IPS DF 6.9 (cell line): Measurements from ENCODE around the gene GSTO1.
A peak's percentile ranks its signal among the peaks of the same experiment; 100 is the strongest.

ENCODE experiments used
- DNase-seq: peaks from one replicate; pipeline ENCODE4 v3.0.0-alpha.2; 2013; ENCODE audit warnings: low read depth, low spot score
- H3K27ac ChIP-seq: one replicate; pipeline ENCODE4 v1.5.1; 2013; ENCODE audit warnings: low read length, control low read depth
- H3K27me3 ChIP-seq: 2 replicates; pipeline ENCODE4 v1.6.1; 2013; ENCODE audit warnings: mild to moderate bottlenecking, low read length; ENCODE audit not compliant: control insufficient read depth, insufficient read depth
- H3K36me3 ChIP-seq: 2 replicates; pipeline ENCODE4 v1.6.1; 2013; ENCODE audit warnings: low read length; ENCODE audit not compliant: control insufficient read depth, insufficient read depth
- H3K4me1 ChIP-seq: 2 replicates; pipeline ENCODE4 v1.6.1; 2013; ENCODE audit warnings: low read length; ENCODE audit not compliant: control insufficient read depth, insufficient read depth
- H3K4me3 ChIP-seq: 2 replicates; pipeline ENCODE4 v1.5.1; 2013; ENCODE audit warnings: mild to moderate bottlenecking, low read length
- H3K9me3 ChIP-seq: 2 replicates; pipeline ENCODE4 v1.6.1; 2013; ENCODE audit warnings: low read length, inconsistent platforms; ENCODE audit not compliant: control insufficient read depth, insufficient read depth
- WGBS: extraction: QIAGEN DNeasy Blood & Tissue Kit; methylation state at CpG from one replicate; pipeline ENCODE4 v1.1.7; 2013; ENCODE audit warnings: mixed read lengths, missing lambda C conversion rate; ENCODE audit not compliant: insufficient read length, insufficient coverage; 5-methylcytosine and 5-hydroxymethylcytosine counted together

GSTO1 gene

GRCh38 chr10:104250371-104250770 lies 4.3 kb upstream of the GSTO1 start:
- Histone ChIP-seq H3K27ac (no peak overlapping the region), H3K9me3 (no peaks in the 10 kb centered on the region; the same call in 1 of the 2 replicates), H3K4me1 (0 out of 2 replicates have a peak, but pooled peaks cover 2% of the 10 kb centered on the region), H3K36me3 (no peaks in the 10 kb centered on the region; the same call in 1 of the 2 replicates), H3K4me3 (no peak overlapping the region), H3K27me3 (no peaks in the 10 kb centered on the region)
- WGBS, result no CpG with 5 or more reads among the region's 1 CpG
- DNase-seq, result no peak

DNA sequence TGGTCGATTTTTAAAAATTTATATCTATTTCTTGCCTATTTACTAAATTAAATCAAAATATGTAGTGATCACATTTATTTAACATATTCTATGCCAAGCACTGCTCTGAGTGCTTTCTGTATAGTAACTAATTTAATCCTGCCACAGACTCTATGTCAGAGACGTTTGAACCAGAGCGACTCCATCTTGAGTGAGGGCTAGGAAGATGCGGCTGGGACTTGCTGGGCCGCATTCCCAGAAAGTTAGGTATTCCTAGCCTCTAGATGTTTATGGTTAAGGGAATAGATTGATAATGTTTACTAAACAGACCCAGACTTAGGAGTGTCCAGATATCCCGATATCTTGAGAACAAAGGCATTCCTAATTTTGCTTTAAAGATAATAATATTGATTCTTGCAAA lies 3.2 kb upstream of the GSTO1 start:
- H3K27me3 ChIP-seq, result no peaks in the 10 kb centered on the region
- no peaks in the 10 kb centered on the region; the same call in 1 of the 2 replicates for H3K9me3 ChIP-seq

GRCh38 chr10:104252368-104252767 lies 2.3 kb upstream of the GSTO1 start:
- no peak overlapping the region for H3K27ac ChIP-seq
- H3K4me3 ChIP-seq, result no peak overlapping the region
- DNase-seq, result no peak
- H3K27me3 ChIP-seq, result no peaks in the 10 kb centered on the region
- H3K36me3 ChIP-seq, result no peaks in the 10 kb centered on the region; the same call in 1 of the 2 replicates
- H3K4me1 ChIP-seq, result 0 out of 2 replicates have a peak, but pooled peaks cover 2% of the 10 kb centered on the region
- no peaks in the 10 kb centered on the region for H3K9me3 ChIP-seq

More for the DNA sequence above, 3.2 kb upstream of the GSTO1 start:
- Histone ChIP-seq H3K36me3 (no peaks in the 10 kb centered on the region; the same call in 1 of the 2 replicates), H3K27ac (no peak overlapping the region), H3K4me3 (no peak overlapping the region), H3K4me1 (0 out of 2 replicates have a peak, but pooled peaks cover 2% of the 10 kb centered on the region)
- no CpG with 5 or more reads among the region's 6 CpGs for WGBS
- no peak for DNase-seq

DNA sequence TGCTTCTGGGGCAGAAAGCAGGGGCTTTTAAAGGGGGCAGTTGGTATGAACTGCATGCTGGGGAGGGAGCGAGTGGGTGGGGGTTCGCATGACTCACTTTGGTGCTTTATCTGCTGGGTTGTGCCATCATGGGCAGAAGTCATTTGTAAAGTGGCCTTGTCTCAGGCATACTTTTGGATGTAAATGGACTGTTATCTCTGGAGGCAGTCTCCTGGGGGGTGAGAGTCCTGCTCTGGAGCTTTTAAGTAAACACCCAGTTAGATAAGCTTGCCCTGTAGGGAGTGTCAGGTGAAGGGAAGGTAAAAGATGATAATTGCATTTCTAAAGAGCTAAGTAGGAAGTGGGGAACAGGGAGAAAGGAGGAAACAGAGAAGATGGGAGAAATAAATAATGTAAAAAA lies 1.6 kb upstream of the GSTO1 start:
- no peaks in the 10 kb centered on the region for H3K27me3 ChIP-seq
- no peak for DNase-seq
- no peaks in the 10 kb centered on the region; the same call in 1 of the 2 replicates for H3K36me3 ChIP-seq
- H3K4me1 ChIP-seq, result 0 out of 2 replicates have a peak, but pooled peaks cover 2% of the 10 kb centered on the region
- H3K27ac ChIP-seq, result no peak overlapping the region
- WGBS, result no CpG with 5 or more reads among the region's 2 CpGs
- H3K9me3 ChIP-seq, result no peaks in the 10 kb centered on the region
- no peak overlapping the region for H3K4me3 ChIP-seq

DNA sequence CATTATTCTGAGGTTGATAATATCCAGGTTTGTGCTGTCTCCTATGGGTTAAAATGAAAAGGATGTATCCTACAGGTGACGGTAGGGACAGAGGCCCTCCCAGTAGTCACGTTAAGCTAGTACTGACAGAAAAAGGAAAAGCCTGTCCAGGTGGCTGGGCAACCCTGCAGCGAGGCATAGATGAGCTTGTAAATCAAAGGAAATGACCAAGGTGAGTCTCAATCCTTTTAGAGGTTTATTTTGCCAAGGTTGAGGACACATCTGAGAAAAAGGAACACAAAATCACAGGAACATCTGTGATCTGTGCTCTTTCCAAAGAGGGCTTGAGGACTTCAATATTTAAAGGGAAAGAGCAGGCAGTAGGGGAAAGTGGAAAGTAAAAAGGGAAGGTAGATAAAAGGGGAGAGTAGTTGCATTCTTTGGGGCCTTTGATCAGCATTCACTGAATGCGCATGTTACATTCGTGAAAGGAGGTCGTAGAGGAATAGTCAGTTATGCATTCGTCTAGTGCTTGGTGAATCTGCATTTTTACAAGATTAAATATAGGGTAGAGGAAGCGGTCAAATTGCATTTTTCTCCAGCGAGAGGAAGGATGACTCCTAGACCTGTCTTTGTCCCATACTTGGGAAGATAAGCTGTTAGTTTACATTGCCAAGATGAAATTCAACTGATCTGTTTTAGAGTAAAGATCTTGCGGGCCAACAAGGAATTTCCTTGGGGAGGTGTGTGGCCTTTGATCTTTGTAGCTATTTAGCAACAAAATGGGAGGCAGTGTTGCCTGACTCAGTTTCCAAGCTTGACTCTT lies 884 bp upstream of the GSTO1 start:
- no peaks in the 10 kb centered on the region for H3K27me3 ChIP-seq
- H3K4me1 ChIP-seq, result 0 out of 2 replicates have a peak, but pooled peaks cover 2% of the 10 kb centered on the region
- no peaks in the 10 kb centered on the region for H3K9me3 ChIP-seq
- H3K27ac ChIP-seq, result no peak overlapping the region
- H3K4me3 ChIP-seq, result peak overlapping the region; percentile 61; the same call in 1 of the 2 replicates
- DNase-seq, result no peak
- no peaks in the 10 kb centered on the region; the same call in 1 of the 2 replicates for H3K36me3 ChIP-seq
- no CpG with 5 or more reads among the region's 10 CpGs for WGBS

- H3K27ac ChIP-seq, result no peak overlapping the region
- H3K4me1 ChIP-seq, result 0 out of 2 replicates have a peak, but pooled peaks cover 2% of the 10 kb centered on the region
- H3K9me3 ChIP-seq, result no peaks in the 10 kb centered on the region
- no peaks in the 10 kb centered on the region for H3K27me3 ChIP-seq
- no CpG with 5 or more reads among the region's 12 CpGs for WGBS
- H3K36me3 ChIP-seq, result no peaks in the 10 kb centered on the region; the same call in none of the 2 replicates
- no peak for DNase-seq
- H3K4me3 ChIP-seq, result peak overlapping the region; percentile 61
Measured at GRCh38 chr10:104255311-104255981, 754 bp downstream of the GSTO1 start.

DNA sequence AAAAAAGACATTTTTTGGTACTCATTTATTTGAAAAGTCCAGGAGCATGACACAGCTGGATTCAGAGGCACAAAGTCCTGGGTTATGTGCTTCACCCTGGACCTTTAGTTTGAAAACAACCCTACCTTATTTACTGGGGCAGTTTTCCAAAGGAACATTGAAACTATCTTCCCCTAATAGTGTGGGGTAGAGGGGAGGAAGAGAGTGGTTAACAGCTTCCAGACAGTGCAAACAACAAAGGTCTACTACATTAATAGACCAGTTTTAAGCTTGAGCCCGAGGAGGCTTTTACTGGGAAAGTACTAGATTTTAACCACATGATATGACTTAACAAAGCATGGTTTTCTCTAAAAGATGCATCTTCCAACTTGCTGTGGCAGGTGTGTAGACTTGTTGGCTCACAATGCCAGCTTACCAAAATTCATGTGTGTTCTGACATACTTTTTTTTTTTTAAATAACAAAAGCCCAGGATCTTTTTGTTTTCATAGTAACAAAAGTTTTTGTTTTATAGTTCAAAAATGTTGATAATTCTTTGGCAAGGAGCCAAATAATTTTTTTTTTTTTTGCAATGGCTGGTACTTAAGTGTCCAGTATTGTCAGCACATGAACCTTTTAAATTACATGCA lies 1.8 kb downstream of the GSTO1 start:
- no peak overlapping the region for H3K27ac ChIP-seq
- no peaks in the 10 kb centered on the region; the same call in none of the 2 replicates for H3K36me3 ChIP-seq
- no CpG with 5 or more reads among the region's 1 CpG for WGBS
- H3K4me1 ChIP-seq, result 0 out of 2 replicates have a peak, but pooled peaks cover 2% of the 10 kb centered on the region
- H3K9me3 ChIP-seq, result no peaks in the 10 kb centered on the region
- H3K4me3 ChIP-seq, result no peak overlapping the region
- no peak for DNase-seq
- H3K27me3 ChIP-seq, result no peaks in the 10 kb centered on the region

GRCh38 chr10:104257235-104257634 lies 2.5 kb downstream of the GSTO1 start:
- no peaks in the 10 kb centered on the region; the same call in none of the 2 replicates for H3K36me3 ChIP-seq
- H3K9me3 ChIP-seq, result no peaks in the 10 kb centered on the region
- WGBS, result no CpG with 5 or more reads among the region's 5 CpGs
- DNase-seq, result no peak
- no peak overlapping the region for H3K27ac ChIP-seq
- H3K4me3 ChIP-seq, result no peak overlapping the region
- H3K4me1 ChIP-seq, result 0 out of 2 replicates have a peak, but pooled peaks cover 1% of the 10 kb centered on the region
- H3K27me3 ChIP-seq, result no peaks in the 10 kb centered on the region

DNA sequence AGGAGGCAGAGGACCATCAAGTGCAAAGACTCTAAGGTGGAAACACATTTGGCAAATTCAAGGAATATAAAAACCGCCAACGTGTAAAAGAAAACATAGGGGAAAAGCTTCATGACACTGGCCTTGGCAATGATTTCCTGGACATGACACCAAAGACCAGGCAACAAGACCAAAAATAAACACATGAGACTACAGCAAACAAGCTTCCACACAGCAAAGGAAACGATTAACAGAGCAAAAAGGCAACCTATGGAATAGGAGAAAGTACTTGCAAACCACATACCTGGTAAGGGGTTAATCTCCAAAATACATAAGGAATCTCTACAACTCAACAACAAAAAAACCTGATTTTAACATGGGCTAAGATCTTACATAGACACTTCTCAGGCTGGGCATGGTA lies 3.5 kb downstream of the GSTO1 start:
- Histone ChIP-seq H3K4me1 (no peaks in the 10 kb centered on the region), H3K9me3 (no peaks in the 10 kb centered on the region), H3K36me3 (no peaks in the 10 kb centered on the region; the same call in none of the 2 replicates), H3K27me3 (no peaks in the 10 kb centered on the region), H3K4me3 (no peak overlapping the region), H3K27ac (no peak overlapping the region)
- no CpG with 5 or more reads among the region's 3 CpGs for whole genome bisulfite sequencing
- DNase-seq, result no peak

- Histone ChIP-seq H3K36me3 (no peaks in the 10 kb centered on the region; the same call in none of the 2 replicates), H3K27ac (no peak overlapping the region)
- whole genome bisulfite sequencing, result no CpG with 5 or more reads among the region's 3 CpGs
Measured at GRCh38 chr10:104259456-104259855, 4.8 kb downstream of the GSTO1 start.

More at GRCh38 chr10:104259456-104259855, 4.8 kb downstream of the GSTO1 start:
- H3K9me3 ChIP-seq, result no peaks in the 10 kb centered on the region
- no peaks in the 10 kb centered on the region for H3K4me1 ChIP-seq
- DNase-seq, result no peak
- H3K4me3 ChIP-seq, result no peak overlapping the region
- no peaks in the 10 kb centered on the region for H3K27me3 ChIP-seq
